CD8-positive, alpha-beta memory T cell (primary cell): ENCODE results near the gene AP2A2. TPM values are rescaled to one million over a fixed set of nuclear protein-coding genes. Genes with fewer than 3 reads are reported as not detected.

Source experiments
- CTCF ChIA-PET: fragments of 350-600 bp; sonication (Branson Sonifier 250); formaldehyde crosslinking; loops from one replicate; lab custom pipeline; 2021; ENCODE audit warnings: antibody characterized with exemption; lab: Charles Lee
- POLR2A ChIA-PET: fragments of 350-600 bp; sonication (Branson Sonifier 250); formaldehyde crosslinking; loops from one replicate; lab custom pipeline; 2021; ENCODE audit warnings: antibody characterized with exemption; lab: Charles Lee
- DNase-seq, 5 donors: peaks; one replicate each; pipeline versions ENCODE4 v3.0.0 to v3.0.0-alpha.2; 2020 to 2022; ENCODE audit warnings: mixed read lengths in 1 of 5
- H3K27ac ChIP-seq: one replicate; pipeline ENCODE4 v1.7.0; 2013; ENCODE audit warnings: low read depth, mild to moderate bottlenecking, low read length, moderate library complexity
- H3K27me3 ChIP-seq: 2 replicates; pipeline ENCODE4 v1.7.0; 2013; ENCODE audit warnings: low read length, mild to moderate bottlenecking; ENCODE audit not compliant: insufficient read depth, poor library complexity, severe bottlenecking
- H3K36me3 ChIP-seq: 2 replicates; pipeline ENCODE4 v1.7.0; 2013; ENCODE audit warnings: mild to moderate bottlenecking, low read length, moderate library complexity; ENCODE audit not compliant: insufficient read depth
- H3K4me1 ChIP-seq: 2 replicates; pipeline ENCODE4 v1.7.0; 2013; ENCODE audit warnings: mild to moderate bottlenecking, low read length, moderate library complexity; ENCODE audit not compliant: insufficient read depth
- H3K4me3 ChIP-seq: 2 replicates; pipeline ENCODE4 v1.7.0; 2013; ENCODE audit warnings: mild to moderate bottlenecking, low read length
- H3K9me3 ChIP-seq: 2 replicates; pipeline ENCODE4 v1.7.0; 2013; ENCODE audit warnings: mild to moderate bottlenecking, low read length
- H3K27ac Mint-ChIP-seq, 8 donors: one replicate each; pipeline ENCODE4 v1.8.0; 2020 to 2021; ENCODE audit warnings: mixed read lengths in 8 of 8, mild to moderate bottlenecking in 6 of 8, inconsistent platforms in 3 of 8, moderate library complexity in 3 of 8
- H3K27me3 Mint-ChIP-seq, 2 donors: one replicate each; pipeline ENCODE4 v1.8.0; 2020 to 2021; ENCODE audit warnings: mixed read lengths in 2 of 2, mild to moderate bottlenecking in 1 of 2, moderate library complexity in 1 of 2
- H3K36me3 Mint-ChIP-seq, 3 donors: one replicate each; pipeline ENCODE4 v1.8.0; 2020 to 2021; ENCODE audit warnings: mixed read lengths in 3 of 3, inconsistent platforms in 1 of 3, mild to moderate bottlenecking in 1 of 3
- H3K4me1 Mint-ChIP-seq, 3 donors: one replicate each; pipeline ENCODE4 v1.8.0; 2020 to 2021; ENCODE audit warnings: mixed read lengths in 3 of 3, inconsistent platforms in 1 of 3, mild to moderate bottlenecking in 1 of 3
- H3K4me3 Mint-ChIP-seq, 7 donors: one replicate each; pipeline ENCODE4 v1.8.0; 2020 to 2021; ENCODE audit warnings: mixed read lengths in 7 of 7, mild to moderate bottlenecking in 6 of 7, moderate library complexity in 4 of 7, inconsistent platforms in 2 of 7
- H3K9me3 Mint-ChIP-seq, 5 donors: one replicate each; pipeline ENCODE4 v1.8.0; 2020 to 2022; ENCODE audit warnings: mixed read lengths in 5 of 5, mild to moderate bottlenecking in 3 of 5, moderate library complexity in 2 of 5, inconsistent platforms in 1 of 5
- polyA plus RNA-seq: library from polyadenylated mRNA; unstranded; fragments of 300-500 nt; fragmentation: Illumina TruSeq; gene quantifications from one replicate; pipeline ENCODE4 v1.2.3, GENCODE V29; 2021
- total RNA-seq, 2 experiments: library from RNA; stranded (reverse); gene quantifications; one replicate each; pipeline ENCODE4 v1.2.3, GENCODE V29; 2021

Gene AP2A2
- total RNA-seq = 10 to 100 TPM; 38.8 to 42.8 TPM
- polyA plus RNA-seq = 13.9 TPM

- H3K27me3 ChIP-seq = no peaks in the 10 kb centered on the region
- H3K27ac ChIP-seq = peak within 1 kb of the TSS; percentile 48
- H3K4me3 ChIP-seq = peak within 1 kb of the TSS; percentile 60
- H3K9me3 ChIP-seq = no peaks in the 10 kb centered on the region
- peak; percentile 84 to 93 (median 92) for DNase-seq
- H3K36me3 Mint-ChIP-seq = peaks cover 0 to 1% (median 0%) of the 10 kb centered on the region in 3 donors
- H3K4me3 Mint-ChIP-seq = peak within 1 kb of the TSS; percentile 81 to 93 (median 87)
- ChIA-PET CTCF (interaction anchor here (1.1 to 1.8 kb wide), 4 partner anchors 9 to 126 kb away, joined by 3 to 7 read pairs (median 4); no protein-coding TSS in a partner anchor), POLR2A (no interaction called here)
- H3K9me3 Mint-ChIP-seq = no peaks in the 10 kb centered on the region
- no peaks in the 10 kb centered on the region for H3K36me3 ChIP-seq
- H3K4me1 Mint-ChIP-seq = peaks cover 30 to 42% (median 32%) of the 10 kb centered on the region in 3 donors
- peaks cover 0 to 1% of the 10 kb centered on the region in 2 donors for H3K27me3 Mint-ChIP-seq
- peak within 1 kb of the TSS; percentile 80 to 98 (median 86) for H3K27ac Mint-ChIP-seq
- H3K4me1 ChIP-seq = peaks cover 39% of the 10 kb centered on the region
Measured at GRCh38 chr11:925496-926301, at the start of gene AP2A2. Gene AP2A2 (plus strand): TSS chr11:925870. CDS start chr11:926022, 152 bp downstream.

GRCh38 chr11:876545-876944 is 49.1 kb upstream of the AP2A2 start:
- peaks cover 0 to 32% (median 9%) of the 10 kb centered on the region in 3 donors for H3K36me3 Mint-ChIP-seq
- POLR2A ChIA-PET = no interaction called here

GRCh38 chr11:877565-877964 is 48.1 kb upstream of the AP2A2 start:
- Histone ChIP-seq H3K4me3 (no peak overlapping the region), H3K4me1 (no peaks in the 10 kb centered on the region), H3K9me3 (no peaks in the 10 kb centered on the region), H3K27me3 (no peaks in the 10 kb centered on the region), H3K27ac (no peak overlapping the region), H3K36me3 (no peaks in the 10 kb centered on the region)
- no peak overlapping the region for H3K27ac Mint-ChIP-seq
- H3K9me3 Mint-ChIP-seq = no peaks in the 10 kb centered on the region
- H3K36me3 Mint-ChIP-seq = peaks cover 0 to 41% (median 12%) of the 10 kb centered on the region in 3 donors
- no peak overlapping the region for H3K4me3 Mint-ChIP-seq
- DNase-seq = no peak
- ChIA-PET POLR2A (no interaction called here), CTCF (no interaction called here)
- no peaks in the 10 kb centered on the region for H3K27me3 Mint-ChIP-seq
- no peaks in the 10 kb centered on the region for H3K4me1 Mint-ChIP-seq

More at GRCh38 chr11:876545-876944, 49.1 kb upstream of the AP2A2 start:
- no peaks in the 10 kb centered on the region for H3K27me3 Mint-ChIP-seq
- Histone ChIP-seq H3K36me3 (no peaks in the 10 kb centered on the region), H3K27me3 (no peaks in the 10 kb centered on the region), H3K9me3 (no peaks in the 10 kb centered on the region), H3K4me3 (no peak overlapping the region), H3K27ac (no peak overlapping the region), H3K4me1 (no peaks in the 10 kb centered on the region)
- CTCF ChIA-PET = no interaction called here
- no peaks in the 10 kb centered on the region for H3K4me1 Mint-ChIP-seq
- no peak for DNase-seq
- H3K4me3 Mint-ChIP-seq = no peak overlapping the region
- no peak overlapping the region for H3K27ac Mint-ChIP-seq
- no peaks in the 10 kb centered on the region for H3K9me3 Mint-ChIP-seq

- DNase-seq = no peak
Measured at GRCh38 chr11:880447-880846, 45.2 kb upstream of the AP2A2 start.

GRCh38 chr11:882596-882995 is 43.1 kb upstream of the AP2A2 start:
- Mint-ChIP-seq H3K9me3 (no peaks in the 10 kb centered on the region), H3K27ac (peak overlapping the region in 1 of 8 donors; percentile 83), H3K4me1 (no peaks in the 10 kb centered on the region), H3K36me3 (peaks cover 0 to 49% (median 7%) of the 10 kb centered on the region in 3 donors), H3K27me3 (no peaks in the 10 kb centered on the region), H3K4me3 (no peak overlapping the region)
- Histone ChIP-seq H3K4me3 (no peak overlapping the region), H3K27me3 (no peaks in the 10 kb centered on the region), H3K4me1 (no peaks in the 10 kb centered on the region), H3K36me3 (no peaks in the 10 kb centered on the region), H3K27ac (no peak overlapping the region), H3K9me3 (no peaks in the 10 kb centered on the region)
- ChIA-PET CTCF (no interaction called here), POLR2A (no interaction called here)
- no peak for DNase-seq

More at GRCh38 chr11:880447-880846, 45.2 kb upstream of the AP2A2 start:
- Mint-ChIP-seq H3K27me3 (no peaks in the 10 kb centered on the region), H3K4me1 (no peaks in the 10 kb centered on the region), H3K27ac (no peak overlapping the region), H3K4me3 (no peak overlapping the region), H3K36me3 (peaks cover 0 to 42% (median 8%) of the 10 kb centered on the region in 3 donors), H3K9me3 (no peaks in the 10 kb centered on the region)
- Histone ChIP-seq H3K27me3 (no peaks in the 10 kb centered on the region), H3K4me3 (no peak overlapping the region), H3K27ac (no peak overlapping the region), H3K4me1 (no peaks in the 10 kb centered on the region), H3K9me3 (no peaks in the 10 kb centered on the region), H3K36me3 (no peaks in the 10 kb centered on the region)
- POLR2A ChIA-PET = no interaction called here
- CTCF ChIA-PET = no interaction called here

GRCh38 chr11:883527-883926 is 42.1 kb upstream of the AP2A2 start:
- Mint-ChIP-seq H3K36me3 (peaks cover 0 to 53% (median 7%) of the 10 kb centered on the region in 3 donors), H3K27me3 (no peaks in the 10 kb centered on the region), H3K9me3 (no peaks in the 10 kb centered on the region), H3K27ac (no peak overlapping the region), H3K4me3 (no peak overlapping the region), H3K4me1 (no peaks in the 10 kb centered on the region)
- POLR2A ChIA-PET = no interaction called here
- DNase-seq = no peak
- no peaks in the 10 kb centered on the region for H3K9me3 ChIP-seq
- no peaks in the 10 kb centered on the region for H3K36me3 ChIP-seq
- no peaks in the 10 kb centered on the region for H3K4me1 ChIP-seq
- H3K27me3 ChIP-seq = no peaks in the 10 kb centered on the region
- no peak overlapping the region for H3K4me3 ChIP-seq
- CTCF ChIA-PET = no interaction called here
- no peak overlapping the region for H3K27ac ChIP-seq

GRCh38 chr11:884578-885070 is 41.0 kb upstream of the AP2A2 start:
- H3K36me3 ChIP-seq = no peaks in the 10 kb centered on the region
- H3K4me1 Mint-ChIP-seq = no peaks in the 10 kb centered on the region
- no peaks in the 10 kb centered on the region for H3K4me1 ChIP-seq
- H3K4me3 ChIP-seq = no peak overlapping the region
- H3K27me3 Mint-ChIP-seq = no peaks in the 10 kb centered on the region
- no peaks in the 10 kb centered on the region for H3K27me3 ChIP-seq
- no peak overlapping the region for H3K4me3 Mint-ChIP-seq
- H3K27ac ChIP-seq = no peak overlapping the region
- ChIA-PET CTCF (no interaction called here), POLR2A (no interaction called here)
- DNase-seq = no peak
- peak overlapping the region in 1 of 8 donors; percentile 60 for H3K27ac Mint-ChIP-seq
- H3K36me3 Mint-ChIP-seq = peaks cover 0 to 51% (median 4%) of the 10 kb centered on the region in 3 donors
- no peaks in the 10 kb centered on the region for H3K9me3 Mint-ChIP-seq
- H3K9me3 ChIP-seq = no peaks in the 10 kb centered on the region

GRCh38 chr11:886568-886967 is 39.1 kb upstream of the AP2A2 start:
- H3K27me3 ChIP-seq = no peaks in the 10 kb centered on the region
- CTCF ChIA-PET = no interaction called here
- Mint-ChIP-seq H3K9me3 (no peaks in the 10 kb centered on the region), H3K4me3 (no peak overlapping the region), H3K4me1 (no peaks in the 10 kb centered on the region), H3K27ac (no peak overlapping the region), H3K36me3 (peaks cover 0 to 44% (median 4%) of the 10 kb centered on the region in 3 donors), H3K27me3 (no peaks in the 10 kb centered on the region)
- no peaks in the 10 kb centered on the region for H3K36me3 ChIP-seq
- H3K9me3 ChIP-seq = no peaks in the 10 kb centered on the region
- POLR2A ChIA-PET = no interaction called here
- no peak overlapping the region for H3K27ac ChIP-seq
- DNase-seq = no peak
- no peak overlapping the region for H3K4me3 ChIP-seq
- no peaks in the 10 kb centered on the region for H3K4me1 ChIP-seq
